ENCODE data around the gene SLC12A6.

Gene SLC12A6

DNA sequence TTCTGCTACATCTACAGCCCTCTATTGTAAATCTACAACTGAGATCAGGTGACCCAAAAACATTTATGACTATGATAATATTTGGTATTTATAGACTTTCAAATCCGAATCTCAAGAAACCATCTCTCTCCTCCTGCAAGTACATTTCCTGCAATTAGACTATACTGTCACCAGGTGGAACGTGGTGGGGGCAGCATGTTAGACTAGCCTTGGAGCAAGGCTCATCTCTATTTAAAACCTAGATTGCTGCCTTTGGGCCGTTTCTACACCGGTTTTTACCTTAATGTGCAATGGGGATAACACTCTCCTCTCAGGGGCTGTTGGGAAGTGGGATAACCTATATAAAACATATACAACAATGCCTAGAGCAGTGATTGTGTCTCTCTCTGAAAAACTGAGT, 123.9 kb downstream of the SLC12A6 start (continued):
- TF ChIP-seq, protein P1, sequence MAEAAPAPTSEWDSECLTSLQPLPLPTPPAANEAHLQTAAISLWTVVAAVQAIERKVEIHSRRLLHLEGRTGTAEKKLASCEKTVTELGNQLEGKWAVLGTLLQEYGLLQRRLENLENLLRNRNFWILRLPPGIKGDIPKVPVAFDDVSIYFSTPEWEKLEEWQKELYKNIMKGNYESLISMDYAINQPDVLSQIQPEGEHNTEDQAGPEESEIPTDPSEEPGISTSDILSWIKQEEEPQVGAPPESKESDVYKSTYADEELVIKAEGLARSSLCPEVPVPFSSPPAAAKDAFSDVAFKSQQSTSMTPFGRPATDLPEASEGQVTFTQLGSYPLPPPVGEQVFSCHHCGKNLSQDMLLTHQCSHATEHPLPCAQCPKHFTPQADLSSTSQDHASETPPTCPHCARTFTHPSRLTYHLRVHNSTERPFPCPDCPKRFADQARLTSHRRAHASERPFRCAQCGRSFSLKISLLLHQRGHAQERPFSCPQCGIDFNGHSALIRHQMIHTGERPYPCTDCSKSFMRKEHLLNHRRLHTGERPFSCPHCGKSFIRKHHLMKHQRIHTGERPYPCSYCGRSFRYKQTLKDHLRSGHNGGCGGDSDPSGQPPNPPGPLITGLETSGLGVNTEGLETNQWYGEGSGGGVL (tag by site-specific recombination; IDR thresholded peaks at IDR 0.05) = no peak

DNA sequence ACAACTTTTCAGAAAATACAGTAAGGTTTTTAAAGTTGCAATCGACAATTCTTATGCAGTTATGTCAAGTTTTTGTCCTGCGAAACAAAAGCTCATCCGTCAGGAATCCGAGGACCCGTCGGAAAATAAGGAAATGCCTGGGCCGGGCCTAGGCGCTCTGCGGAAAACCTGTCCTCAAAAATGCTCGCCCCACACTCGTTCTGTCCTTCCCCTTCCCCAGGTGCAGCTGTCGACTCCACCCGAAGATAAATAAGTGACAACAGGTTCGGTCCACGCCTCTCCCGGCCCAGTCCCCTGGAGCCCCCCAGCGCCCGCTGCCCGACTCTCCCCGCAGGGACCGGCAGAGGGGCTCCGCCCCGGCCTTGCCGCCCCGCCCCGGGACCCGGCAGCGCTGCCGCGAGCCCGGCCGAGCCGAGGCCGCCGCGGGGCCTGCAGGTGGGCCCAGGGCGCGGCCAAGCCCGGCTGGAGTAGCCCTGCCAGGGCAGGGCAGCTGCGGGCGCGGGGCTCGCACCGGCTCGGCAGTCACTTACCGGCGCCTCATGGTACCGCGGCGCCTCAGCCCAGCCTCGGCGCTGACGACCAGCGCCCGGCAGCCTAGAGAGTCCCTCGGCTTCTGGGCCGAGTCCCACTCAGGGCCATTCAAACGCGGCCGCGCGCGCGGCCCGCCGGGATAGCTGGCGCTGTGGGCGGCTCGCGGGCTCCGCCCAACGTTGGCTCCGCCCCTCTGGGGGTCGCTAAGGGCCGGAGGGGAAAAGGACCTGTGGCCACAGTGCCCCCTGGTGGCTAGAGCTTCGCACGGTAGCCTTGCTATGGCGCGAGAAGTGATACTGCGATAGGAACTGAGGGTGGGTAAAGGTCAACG, 127.9 kb downstream of the SLC12A6 start, which contains the start of gene KATNBL1:
TSS of gene KATNBL1 (minus strand) at position 676 of the 862 bp plus-strand sequence. CDS start 46,420 bp downstream, outside the sequence.
- ChIA-PET POLR2A (interaction anchor here (0.6 to 2.3 kb wide), 19 partner anchors 12 to 602 kb away, joined by 3 to 9 read pairs (median 3); partner anchors contain the start of genes EMC7, GOLGA8B, LPCAT4 and NOP10), CTCF (interaction anchor here (0.6 to 4.3 kb wide), 18 partner anchors 9 to 1274 kb away, joined by 3 to 29 read pairs (median 3); partner anchors contain the start of gene LPCAT4)
- Histone ChIP-seq H3K4me1 (ENCODE audit: control insufficient read depth, insufficient read depth, low read length) (no peaks in the 10 kb centered on the region), H3K36me3 (ENCODE audit: control insufficient read depth in 2 of 2, insufficient read depth in 1 of 2, low read length in 2 of 2) (peaks cover 0 to 3% of the 10 kb centered on the region in 2 experiments; a peak in 2 of 3 replicates), H3K27ac (ENCODE audit: extremely low read depth, low read depth, low read length) (peak within 1 kb of the TSS; percentile 82), H3K9me3 (ENCODE audit: control insufficient read depth, insufficient read depth, low read depth, low read length) (no peaks in the 10 kb centered on the region), H3K4me3 (ENCODE audit: low read depth, low read length) (peak within 1 kb of the TSS; percentile 73)
- no peak for TF ChIP-seq ZNF747 (tag by site-specific recombination; IDR thresholded peaks at IDR 0.05)
- no peak for TF ChIP-seq ZNF221 (tag by site-specific recombination; IDR thresholded peaks at IDR 0.05; ENCODE audit: borderline replicate concordance)
- no peak for TF ChIP-seq ZNF341 (tag by site-specific recombination; IDR thresholded peaks at IDR 0.05; ENCODE audit: low read depth)
- TF ChIP-seq ZNF768 (tag by site-specific recombination; IDR thresholded peaks at IDR 0.05) = no peak
- TF ChIP-seq ZFP3 (tag by site-specific recombination; IDR thresholded peaks at IDR 0.05; ENCODE audit: low read depth) = no peak
- no peak for TF ChIP-seq ZNF664 (tag by site-specific recombination; IDR thresholded peaks at IDR 0.05)
- TF ChIP-seq ZNF621 (tag by site-specific recombination; IDR thresholded peaks at IDR 0.05) = no peak
- TF ChIP-seq ZNF660 (tag by site-specific recombination; IDR thresholded peaks at IDR 0.05) = peak; percentile 67
- TF ChIP-seq GLIS1 (tag by site-specific recombination; IDR thresholded peaks at IDR 0.05) = no peak
- no peak for TF ChIP-seq ZNF529 (tag by site-specific recombination; IDR thresholded peaks at IDR 0.05; ENCODE audit: insufficient replicate concordance)
- peak; percentile 56 for TF ChIP-seq ZNF654 (tag by site-specific recombination; IDR thresholded peaks at IDR 0.05; ENCODE audit: low read depth)
- TF ChIP-seq, protein P2, sequence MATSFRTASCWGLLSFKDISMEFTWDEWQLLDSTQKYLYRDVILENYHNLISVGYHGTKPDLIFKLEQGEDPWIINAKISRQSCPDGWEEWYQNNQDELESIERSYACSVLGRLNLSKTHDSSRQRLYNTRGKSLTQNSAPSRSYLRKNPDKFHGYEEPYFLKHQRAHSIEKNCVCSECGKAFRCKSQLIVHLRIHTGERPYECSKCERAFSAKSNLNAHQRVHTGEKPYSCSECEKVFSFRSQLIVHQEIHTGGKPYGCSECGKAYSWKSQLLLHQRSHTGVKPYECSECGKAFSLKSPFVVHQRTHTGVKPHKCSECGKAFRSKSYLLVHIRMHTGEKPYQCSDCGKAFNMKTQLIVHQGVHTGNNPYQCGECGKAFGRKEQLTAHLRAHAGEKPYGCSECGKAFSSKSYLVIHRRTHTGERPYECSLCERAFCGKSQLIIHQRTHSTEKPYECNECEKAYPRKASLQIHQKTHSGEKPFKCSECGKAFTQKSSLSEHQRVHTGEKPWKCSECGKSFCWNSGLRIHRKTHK (tag by site-specific recombination; IDR thresholded peaks at IDR 0.05) = no peak
- TF ChIP-seq KLF7 (tag by site-specific recombination; IDR thresholded peaks at IDR 0.05; ENCODE audit: borderline replicate concordance) = peak; percentile 46; the same call in 1 of the 2 replicates
- TF ChIP-seq, protein P3, sequence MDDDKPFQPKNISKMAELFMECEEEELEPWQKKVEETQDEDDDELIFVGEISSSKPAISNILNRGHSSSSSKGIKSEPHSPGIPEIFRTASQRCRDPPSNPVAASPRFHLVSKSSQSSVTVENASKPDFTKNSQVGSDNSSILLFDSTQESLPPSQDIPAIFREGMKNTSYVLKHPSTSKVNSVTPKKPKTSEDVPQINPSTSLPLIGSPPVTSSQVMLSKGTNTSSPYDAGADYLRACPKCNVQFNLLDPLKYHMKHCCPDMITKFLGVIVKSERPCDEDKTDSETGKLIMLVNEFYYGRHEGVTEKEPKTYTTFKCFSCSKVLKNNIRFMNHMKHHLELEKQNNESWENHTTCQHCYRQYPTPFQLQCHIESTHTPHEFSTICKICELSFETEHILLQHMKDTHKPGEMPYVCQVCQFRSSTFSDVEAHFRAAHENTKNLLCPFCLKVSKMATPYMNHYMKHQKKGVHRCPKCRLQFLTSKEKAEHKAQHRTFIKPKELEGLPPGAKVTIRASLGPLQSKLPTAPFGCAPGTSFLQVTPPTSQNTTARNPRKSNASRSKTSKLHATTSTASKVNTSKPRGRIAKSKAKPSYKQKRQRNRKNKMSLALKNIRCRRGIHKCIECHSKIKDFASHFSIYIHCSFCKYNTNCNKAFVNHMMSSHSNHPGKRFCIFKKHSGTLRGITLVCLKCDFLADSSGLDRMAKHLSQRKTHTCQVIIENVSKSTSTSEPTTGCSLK (tag by site-specific recombination; IDR thresholded peaks at IDR 0.05) = no peak
- TF ChIP-seq SP2 (tag by site-specific recombination; IDR thresholded peaks at IDR 0.05) = peak; percentile 51
- TF ChIP-seq, protein P4, sequence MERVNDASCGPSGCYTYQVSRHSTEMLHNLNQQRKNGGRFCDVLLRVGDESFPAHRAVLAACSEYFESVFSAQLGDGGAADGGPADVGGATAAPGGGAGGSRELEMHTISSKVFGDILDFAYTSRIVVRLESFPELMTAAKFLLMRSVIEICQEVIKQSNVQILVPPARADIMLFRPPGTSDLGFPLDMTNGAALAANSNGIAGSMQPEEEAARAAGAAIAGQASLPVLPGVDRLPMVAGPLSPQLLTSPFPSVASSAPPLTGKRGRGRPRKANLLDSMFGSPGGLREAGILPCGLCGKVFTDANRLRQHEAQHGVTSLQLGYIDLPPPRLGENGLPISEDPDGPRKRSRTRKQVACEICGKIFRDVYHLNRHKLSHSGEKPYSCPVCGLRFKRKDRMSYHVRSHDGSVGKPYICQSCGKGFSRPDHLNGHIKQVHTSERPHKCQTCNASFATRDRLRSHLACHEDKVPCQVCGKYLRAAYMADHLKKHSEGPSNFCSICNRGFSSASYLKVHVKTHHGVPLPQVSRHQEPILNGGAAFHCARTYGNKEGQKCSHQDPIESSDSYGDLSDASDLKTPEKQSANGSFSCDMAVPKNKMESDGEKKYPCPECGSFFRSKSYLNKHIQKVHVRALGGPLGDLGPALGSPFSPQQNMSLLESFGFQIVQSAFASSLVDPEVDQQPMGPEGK (tag by site-specific recombination; IDR thresholded peaks at IDR 0.05) = no peak; the same call in 1 of the 2 replicates
- peak; percentile 13; the same call in 1 of the 2 replicates for TF ChIP-seq KLF10 (tag by site-specific recombination; IDR thresholded peaks at IDR 0.05)
- TF ChIP-seq, protein P5, sequence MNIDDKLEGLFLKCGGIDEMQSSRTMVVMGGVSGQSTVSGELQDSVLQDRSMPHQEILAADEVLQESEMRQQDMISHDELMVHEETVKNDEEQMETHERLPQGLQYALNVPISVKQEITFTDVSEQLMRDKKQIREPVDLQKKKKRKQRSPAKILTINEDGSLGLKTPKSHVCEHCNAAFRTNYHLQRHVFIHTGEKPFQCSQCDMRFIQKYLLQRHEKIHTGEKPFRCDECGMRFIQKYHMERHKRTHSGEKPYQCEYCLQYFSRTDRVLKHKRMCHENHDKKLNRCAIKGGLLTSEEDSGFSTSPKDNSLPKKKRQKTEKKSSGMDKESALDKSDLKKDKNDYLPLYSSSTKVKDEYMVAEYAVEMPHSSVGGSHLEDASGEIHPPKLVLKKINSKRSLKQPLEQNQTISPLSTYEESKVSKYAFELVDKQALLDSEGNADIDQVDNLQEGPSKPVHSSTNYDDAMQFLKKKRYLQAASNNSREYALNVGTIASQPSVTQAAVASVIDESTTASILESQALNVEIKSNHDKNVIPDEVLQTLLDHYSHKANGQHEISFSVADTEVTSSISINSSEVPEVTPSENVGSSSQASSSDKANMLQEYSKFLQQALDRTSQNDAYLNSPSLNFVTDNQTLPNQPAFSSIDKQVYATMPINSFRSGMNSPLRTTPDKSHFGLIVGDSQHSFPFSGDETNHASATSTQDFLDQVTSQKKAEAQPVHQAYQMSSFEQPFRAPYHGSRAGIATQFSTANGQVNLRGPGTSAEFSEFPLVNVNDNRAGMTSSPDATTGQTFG (tag by site-specific recombination; IDR thresholded peaks at IDR 0.05; ENCODE audit: borderline replicate concordance) = no peak
- TF ChIP-seq, protein P6, sequence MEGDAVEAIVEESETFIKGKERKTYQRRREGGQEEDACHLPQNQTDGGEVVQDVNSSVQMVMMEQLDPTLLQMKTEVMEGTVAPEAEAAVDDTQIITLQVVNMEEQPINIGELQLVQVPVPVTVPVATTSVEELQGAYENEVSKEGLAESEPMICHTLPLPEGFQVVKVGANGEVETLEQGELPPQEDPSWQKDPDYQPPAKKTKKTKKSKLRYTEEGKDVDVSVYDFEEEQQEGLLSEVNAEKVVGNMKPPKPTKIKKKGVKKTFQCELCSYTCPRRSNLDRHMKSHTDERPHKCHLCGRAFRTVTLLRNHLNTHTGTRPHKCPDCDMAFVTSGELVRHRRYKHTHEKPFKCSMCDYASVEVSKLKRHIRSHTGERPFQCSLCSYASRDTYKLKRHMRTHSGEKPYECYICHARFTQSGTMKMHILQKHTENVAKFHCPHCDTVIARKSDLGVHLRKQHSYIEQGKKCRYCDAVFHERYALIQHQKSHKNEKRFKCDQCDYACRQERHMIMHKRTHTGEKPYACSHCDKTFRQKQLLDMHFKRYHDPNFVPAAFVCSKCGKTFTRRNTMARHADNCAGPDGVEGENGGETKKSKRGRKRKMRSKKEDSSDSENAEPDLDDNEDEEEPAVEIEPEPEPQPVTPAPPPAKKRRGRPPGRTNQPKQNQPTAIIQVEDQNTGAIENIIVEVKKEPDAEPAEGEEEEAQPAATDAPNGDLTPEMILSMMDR (tag by site-specific recombination; IDR thresholded peaks at IDR 0.05) = peak; percentile 86
- no peak for TF ChIP-seq ZNF776 (tag by site-specific recombination; IDR thresholded peaks at IDR 0.05; ENCODE audit: borderline replicate concordance)
- TF ChIP-seq ZFP69B (tag by site-specific recombination; IDR thresholded peaks at IDR 0.05) = peak; percentile 68; the same call in 1 of the 2 replicates
